ENCODE data around the gene MARCKS. TPM values are rescaled to one million over a fixed set of nuclear protein-coding genes. Genes with fewer than 3 reads are reported as not detected.

The MARCKS gene
- total and polyA plus RNA-seq, 2 experiments from 2014 or later: 105 to 210 TPM

GRCh38 chr6:113873043-113873667 is 16.0 kb downstream of the MARCKS start:
- Histone ChIP-seq H4K20me1 (ENCODE audit: insufficient read depth) (no peaks in the 10 kb centered on the region), H3K27ac (no peak overlapping the region), H3K9me2 (ENCODE audit: insufficient read depth) (no peaks in the 10 kb centered on the region), H3F3A (ENCODE audit: insufficient read depth) (peaks cover 22% of the 10 kb centered on the region), H2AFZ (no peak overlapping the region), H3K4me1 (ENCODE audit: insufficient read depth) (peaks cover 28% of the 10 kb centered on the region), H3K4me3 (no peak overlapping the region), H3K9me3 (ENCODE audit: low read depth) (no peaks in the 10 kb centered on the region), H3K4me2 (ENCODE audit: unreplicated experiment) (no peak overlapping the region), H3K9ac (no peak overlapping the region), H3K27me3 (replicated peaks; ENCODE audit: insufficient read depth) (no peaks in the 10 kb centered on the region), H3K36me3 (ENCODE audit: low read depth) (no peaks in the 10 kb centered on the region), H3K79me2 (ENCODE audit: insufficient read depth) (no peaks in the 10 kb centered on the region)
- in situ Hi-C loops (cut with MboI): no loop called here
- 85 to 91% methylated on average over 8 of the region's 8 CpGs for WGBS, 2 experiments (ENCODE audit: low coverage in 1 of 2, low lambda C conversion rate in 2 of 2, missing lambda C conversion rate in 2 of 2)
- TF ChIP-seq EZH2phosphoT487 (IDR thresholded peaks at IDR 0.05; ENCODE audit: insufficient read depth, low read depth) (no peak), EZH2 (IDR thresholded peaks at IDR 0.05; ENCODE audit: insufficient read depth, poor library complexity, severe bottlenecking) (no peak)
- DNase-seq: no peak

- Histone ChIP-seq H3F3A (ENCODE audit: insufficient read depth) (peaks cover 14% of the 10 kb centered on the region), H3K4me2 (ENCODE audit: unreplicated experiment) (peak overlapping the region; percentile 59), H3K27me3 (replicated peaks; ENCODE audit: insufficient read depth) (no peaks in the 10 kb centered on the region), H4K20me1 (ENCODE audit: insufficient read depth) (no peaks in the 10 kb centered on the region), H3K36me3 (ENCODE audit: low read depth) (no peaks in the 10 kb centered on the region), H3K79me2 (ENCODE audit: insufficient read depth) (no peaks in the 10 kb centered on the region), H2AFZ (peak overlapping the region; percentile 17), H3K9me3 (ENCODE audit: low read depth) (no peaks in the 10 kb centered on the region), H3K9me2 (ENCODE audit: insufficient read depth) (no peaks in the 10 kb centered on the region), H3K27ac (0 out of 2 replicates have a peak overlapping the region, but pooled peaks have one; percentile 1), H3K9ac (no peak overlapping the region), H3K4me3 (no peak overlapping the region), H3K4me1 (ENCODE audit: insufficient read depth) (peaks cover 28% of the 10 kb centered on the region)
- 29 to 30% methylated on average over 2 of the region's 2 CpGs for WGBS, 2 experiments (ENCODE audit: low coverage in 1 of 2, low lambda C conversion rate in 2 of 2, missing lambda C conversion rate in 2 of 2)
- peak; percentile 60 for DNase-seq
- TF ChIP-seq EZH2 (IDR thresholded peaks at IDR 0.05; ENCODE audit: insufficient read depth, poor library complexity, severe bottlenecking) (no peak), EZH2phosphoT487 (IDR thresholded peaks at IDR 0.05; ENCODE audit: insufficient read depth, low read depth) (no peak)
- in situ Hi-C loops (cut with MboI): loop anchor here (25.0 kb wide), 1 partner anchor 1363 kb away; no protein-coding TSS in a partner anchor
Observed at GRCh38 chr6:113875470-113875869, 18.3 kb downstream of the MARCKS start.

DNA sequence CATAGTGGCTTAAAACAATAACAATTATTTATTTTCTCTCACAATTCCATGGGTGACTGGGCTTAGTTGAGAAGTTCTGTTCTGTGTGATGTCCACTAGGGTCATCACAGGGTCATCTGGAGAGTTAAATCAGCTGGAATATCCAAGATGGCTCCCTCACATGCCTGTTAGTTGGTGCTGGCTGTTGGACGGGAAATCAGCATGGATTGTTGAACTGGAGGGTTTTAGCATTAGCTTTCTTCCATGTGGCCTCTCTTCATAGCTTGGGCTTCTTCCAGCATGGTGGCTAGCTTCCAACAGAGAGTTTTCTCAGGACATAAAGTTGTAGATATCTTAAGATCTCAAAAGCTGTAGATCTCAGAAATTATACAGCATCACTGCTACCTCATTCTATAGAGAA is 19.6 kb downstream of the MARCKS start:
- Histone ChIP-seq H3K9ac (no peak overlapping the region), H3K27me3 (replicated peaks; ENCODE audit: insufficient read depth) (no peaks in the 10 kb centered on the region), H3K4me3 (no peak overlapping the region), H3F3A (ENCODE audit: insufficient read depth) (peaks cover 5% of the 10 kb centered on the region; the same call in 1 of the 2 replicates), H3K27ac (no peak overlapping the region), H3K79me2 (ENCODE audit: insufficient read depth) (no peaks in the 10 kb centered on the region), H2AFZ (no peak overlapping the region), H3K4me2 (ENCODE audit: unreplicated experiment) (no peak overlapping the region), H3K9me3 (ENCODE audit: low read depth) (no peaks in the 10 kb centered on the region), H4K20me1 (ENCODE audit: insufficient read depth) (no peaks in the 10 kb centered on the region), H3K9me2 (ENCODE audit: insufficient read depth) (no peaks in the 10 kb centered on the region), H3K4me1 (ENCODE audit: insufficient read depth) (peaks cover 19% of the 10 kb centered on the region), H3K36me3 (ENCODE audit: low read depth) (no peaks in the 10 kb centered on the region)
- no peak for TF ChIP-seq EZH2phosphoT487 (IDR thresholded peaks at IDR 0.05; ENCODE audit: insufficient read depth, low read depth)
- no peak for TF ChIP-seq EZH2 (IDR thresholded peaks at IDR 0.05; ENCODE audit: insufficient read depth, poor library complexity, severe bottlenecking)
- 92 to 100% methylated on average over 1 of the region's 1 CpG for WGBS, 2 experiments (ENCODE audit: low coverage in 1 of 2, low lambda C conversion rate in 2 of 2, missing lambda C conversion rate in 2 of 2)
- DNase-seq: no peak
- in situ Hi-C loops (cut with MboI): loop anchor here (25.0 kb wide), 1 partner anchor 1364 kb away; no protein-coding TSS in a partner anchor

DNA sequence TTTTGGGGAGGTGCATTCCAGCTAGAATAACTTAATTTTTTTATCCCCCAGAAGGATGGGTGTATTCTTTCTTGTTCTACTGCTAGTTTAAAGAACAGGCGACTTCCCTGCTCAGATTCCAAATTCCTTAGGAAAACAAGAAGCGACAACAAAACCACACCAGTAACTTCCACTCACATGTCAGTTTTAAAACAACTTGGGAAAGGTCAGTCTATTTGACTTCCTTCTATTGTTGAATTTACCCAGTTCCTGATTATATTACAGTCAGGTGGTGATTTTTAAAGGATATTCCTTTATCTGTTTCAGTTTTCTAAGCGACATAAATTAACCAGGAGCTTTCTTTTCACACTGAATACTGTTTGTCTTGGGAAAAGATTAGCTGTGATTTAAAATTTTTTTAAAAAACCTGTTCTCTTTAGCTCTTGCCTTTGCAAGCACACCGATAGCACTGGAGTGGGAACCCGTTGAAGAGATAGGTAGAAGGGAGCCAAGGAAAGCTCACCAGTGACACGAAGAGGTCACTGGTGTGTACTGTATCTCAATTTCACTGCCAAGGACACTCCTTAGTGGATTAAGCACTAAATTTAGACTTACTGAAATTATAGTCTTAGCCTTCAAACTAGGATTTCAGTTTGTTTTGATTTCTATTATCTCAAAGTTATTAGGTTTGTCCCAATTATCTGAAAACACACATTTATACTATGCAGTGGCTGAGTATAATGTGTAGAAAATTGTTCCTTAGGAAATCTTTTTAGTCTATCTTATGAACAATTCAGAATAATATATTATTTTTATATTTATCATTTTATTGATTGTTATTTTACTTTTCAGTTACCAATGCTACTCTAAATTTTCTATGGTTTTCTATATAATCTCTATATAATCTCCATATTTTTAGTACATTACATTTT is 22.3 kb downstream of the MARCKS start:
- H4K20me1 ChIP-seq (ENCODE audit: insufficient read depth): no peaks in the 10 kb centered on the region
- H3K4me3 ChIP-seq: 0 out of 2 replicates have a peak overlapping the region, but pooled peaks have one; percentile 17
- H3K27me3 ChIP-seq (replicated peaks; ENCODE audit: insufficient read depth): no peaks in the 10 kb centered on the region
- TF ChIP-seq EZH2phosphoT487 (IDR thresholded peaks at IDR 0.05; ENCODE audit: insufficient read depth, low read depth): no peak
- TF ChIP-seq EZH2 (IDR thresholded peaks at IDR 0.05; ENCODE audit: insufficient read depth, poor library complexity, severe bottlenecking): no peak
- H2AFZ ChIP-seq: peak overlapping the region; percentile 59
- no peak overlapping the region for H3K27ac ChIP-seq
- peak; percentile 87 for DNase-seq
- H3F3A ChIP-seq (ENCODE audit: insufficient read depth): peaks cover 5% of the 10 kb centered on the region; the same call in 1 of the 2 replicates
- H3K79me2 ChIP-seq (ENCODE audit: insufficient read depth): no peaks in the 10 kb centered on the region
- peak overlapping the region; percentile 53 for H3K4me2 ChIP-seq (ENCODE audit: unreplicated experiment)
- H3K4me1 ChIP-seq (ENCODE audit: insufficient read depth): peaks cover 19% of the 10 kb centered on the region
- H3K36me3 ChIP-seq (ENCODE audit: low read depth): no peaks in the 10 kb centered on the region
- H3K9ac ChIP-seq: no peak overlapping the region
- no peaks in the 10 kb centered on the region for H3K9me2 ChIP-seq (ENCODE audit: insufficient read depth)
- WGBS, 2 experiments (ENCODE audit: low coverage in 1 of 2, low lambda C conversion rate in 2 of 2, missing lambda C conversion rate in 2 of 2): 25 to 26% methylated on average over 6 of the region's 6 CpGs
- H3K9me3 ChIP-seq (ENCODE audit: low read depth): no peaks in the 10 kb centered on the region
- in situ Hi-C loops (cut with MboI): loop anchor here (25.0 kb wide), 1 partner anchor 1367 kb away; no protein-coding TSS in a partner anchor
